AG09319 (cell line): ENCODE results near the gene NFIX.

Experiments used
- DNase-seq: peaks from one replicate; pipeline ENCODE4 v3.0.0-alpha.2; 2010; ENCODE audit warnings: low read depth; ENCODE audit errors: extremely low read depth
- TF ChIP-seq, protein P1 (sequence below): IDR thresholded peaks from 2 replicates; pipeline ENCODE4 v1.5.1; 2011; ENCODE audit warnings: low read depth, mild to moderate bottlenecking, inconsistent platforms, low read length, moderate library complexity

The NFIX gene

DNA sequence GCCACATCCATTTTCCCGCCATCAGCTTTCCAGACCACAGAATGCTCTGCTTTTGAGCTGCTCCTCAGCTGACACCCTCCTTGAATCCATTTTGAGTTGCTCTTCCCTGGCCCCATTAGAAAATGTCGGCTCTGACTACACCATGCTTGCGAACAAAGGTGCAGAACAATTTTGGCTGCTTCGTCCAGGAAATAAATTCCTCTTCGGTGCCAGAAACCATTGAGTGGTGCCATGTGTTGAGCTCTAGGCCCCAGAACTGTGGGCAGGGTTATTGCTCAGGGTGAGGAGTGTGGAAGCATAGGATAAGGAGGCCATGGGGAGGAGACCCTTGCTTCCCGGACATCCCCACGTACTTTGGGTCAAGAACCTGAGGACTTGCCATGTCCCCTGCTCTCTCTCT, 52.1 kb downstream of the NFIX start:
- no peak for DNase-seq
- TF ChIP-seq, protein P1, sequence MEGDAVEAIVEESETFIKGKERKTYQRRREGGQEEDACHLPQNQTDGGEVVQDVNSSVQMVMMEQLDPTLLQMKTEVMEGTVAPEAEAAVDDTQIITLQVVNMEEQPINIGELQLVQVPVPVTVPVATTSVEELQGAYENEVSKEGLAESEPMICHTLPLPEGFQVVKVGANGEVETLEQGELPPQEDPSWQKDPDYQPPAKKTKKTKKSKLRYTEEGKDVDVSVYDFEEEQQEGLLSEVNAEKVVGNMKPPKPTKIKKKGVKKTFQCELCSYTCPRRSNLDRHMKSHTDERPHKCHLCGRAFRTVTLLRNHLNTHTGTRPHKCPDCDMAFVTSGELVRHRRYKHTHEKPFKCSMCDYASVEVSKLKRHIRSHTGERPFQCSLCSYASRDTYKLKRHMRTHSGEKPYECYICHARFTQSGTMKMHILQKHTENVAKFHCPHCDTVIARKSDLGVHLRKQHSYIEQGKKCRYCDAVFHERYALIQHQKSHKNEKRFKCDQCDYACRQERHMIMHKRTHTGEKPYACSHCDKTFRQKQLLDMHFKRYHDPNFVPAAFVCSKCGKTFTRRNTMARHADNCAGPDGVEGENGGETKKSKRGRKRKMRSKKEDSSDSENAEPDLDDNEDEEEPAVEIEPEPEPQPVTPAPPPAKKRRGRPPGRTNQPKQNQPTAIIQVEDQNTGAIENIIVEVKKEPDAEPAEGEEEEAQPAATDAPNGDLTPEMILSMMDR = no peak

DNA sequence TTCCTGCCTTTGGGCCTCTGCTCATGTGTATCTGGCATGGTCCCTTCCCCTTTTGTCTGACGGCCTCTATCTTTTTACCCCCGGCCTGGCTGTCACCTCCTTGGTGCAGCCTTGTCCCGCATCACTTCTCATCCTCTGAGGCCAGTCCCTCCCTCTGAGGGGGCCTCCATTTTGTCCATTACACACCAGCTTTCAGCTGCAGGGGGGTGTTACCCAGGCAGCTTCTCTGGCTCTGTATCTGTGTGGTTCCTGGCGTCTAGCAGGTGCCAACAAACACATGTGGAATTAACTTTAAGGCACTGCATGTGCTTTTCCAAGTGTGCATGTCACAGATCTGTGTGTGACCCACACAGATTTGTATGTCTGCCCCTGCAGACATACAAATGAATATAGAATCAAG, 55.0 kb downstream of the NFIX start:
- TF ChIP-seq, protein P1 = no peak
- DNase-seq = no peak

GRCh38 chr19:13051557-13052165, 56.4 kb downstream of the NFIX start:
- TF ChIP-seq, protein P1 = no peak
- DNase-seq = no peak

GRCh38 chr19:13052447-13053175, 57.3 kb downstream of the NFIX start:
- no peak for DNase-seq

DNA sequence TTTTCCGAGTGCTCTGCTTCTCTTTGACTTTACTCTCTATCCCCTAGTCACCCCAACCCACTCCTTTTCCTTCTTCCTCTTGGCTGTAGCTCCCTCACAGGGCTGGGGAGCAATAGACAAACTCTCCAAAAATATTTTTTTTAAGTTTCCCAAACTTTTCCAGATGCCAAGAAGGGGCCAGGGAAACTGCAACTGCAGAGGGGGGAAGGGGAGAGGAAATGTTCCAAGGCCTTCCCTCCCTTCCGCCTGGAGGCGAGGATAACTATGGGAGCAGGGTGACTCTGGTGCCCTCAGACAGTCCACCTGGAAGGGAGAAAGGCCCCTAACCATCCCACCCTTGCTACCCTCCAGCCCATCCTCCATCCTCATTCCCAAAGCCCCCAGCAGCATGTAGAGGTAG, 58.0 kb downstream of the NFIX start:
- DNase-seq = no peak
- TF ChIP-seq, protein P1 = peak; percentile 1

More at GRCh38 chr19:13052447-13053175, 57.3 kb downstream of the NFIX start:
- TF ChIP-seq, protein P1 = no peak

DNA sequence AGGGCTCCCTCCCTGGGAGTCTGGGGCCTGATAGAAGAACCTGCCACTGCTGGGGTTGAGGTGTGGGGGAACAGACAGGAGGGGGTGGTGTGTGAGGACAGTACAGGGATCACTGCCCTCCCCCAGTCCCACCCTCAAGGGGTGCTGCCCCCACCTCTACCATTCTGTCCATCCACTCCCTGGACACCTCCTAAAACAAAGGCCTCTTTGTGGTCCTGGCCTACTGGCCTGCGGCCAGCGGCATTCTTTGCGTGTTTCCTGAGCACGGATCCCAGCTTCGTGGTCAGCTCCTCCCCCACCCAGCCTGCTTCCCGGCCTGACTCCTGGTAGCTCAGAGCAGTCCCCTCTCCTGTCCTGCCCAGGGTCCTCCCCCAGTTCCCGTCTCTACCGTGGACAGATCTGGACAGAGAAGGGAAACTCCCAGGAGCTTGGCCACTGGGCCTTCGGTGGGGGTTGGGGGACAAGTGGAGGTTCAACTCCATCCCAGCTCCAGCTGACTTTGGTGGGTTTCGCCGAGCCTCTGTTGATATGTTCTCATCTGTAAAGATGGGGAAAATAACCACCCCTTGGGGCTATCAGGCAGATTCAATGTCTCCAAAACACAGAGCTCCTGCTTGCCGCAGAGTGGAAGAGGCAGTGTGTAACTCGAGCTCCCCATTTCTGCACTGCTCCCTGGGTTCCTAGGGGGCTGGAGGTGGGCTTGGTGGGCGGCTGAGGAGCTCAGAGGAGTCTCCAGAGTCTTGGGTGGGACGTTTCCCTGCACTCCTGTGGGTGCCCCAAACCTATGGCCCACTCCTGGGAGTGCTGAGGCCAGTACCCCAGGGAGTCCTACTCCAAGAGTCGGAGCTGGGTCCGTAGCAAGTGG, 58.7 kb downstream of the NFIX start:
- TF ChIP-seq, protein P1 = no peak
- DNase-seq = peak; percentile 88

DNA sequence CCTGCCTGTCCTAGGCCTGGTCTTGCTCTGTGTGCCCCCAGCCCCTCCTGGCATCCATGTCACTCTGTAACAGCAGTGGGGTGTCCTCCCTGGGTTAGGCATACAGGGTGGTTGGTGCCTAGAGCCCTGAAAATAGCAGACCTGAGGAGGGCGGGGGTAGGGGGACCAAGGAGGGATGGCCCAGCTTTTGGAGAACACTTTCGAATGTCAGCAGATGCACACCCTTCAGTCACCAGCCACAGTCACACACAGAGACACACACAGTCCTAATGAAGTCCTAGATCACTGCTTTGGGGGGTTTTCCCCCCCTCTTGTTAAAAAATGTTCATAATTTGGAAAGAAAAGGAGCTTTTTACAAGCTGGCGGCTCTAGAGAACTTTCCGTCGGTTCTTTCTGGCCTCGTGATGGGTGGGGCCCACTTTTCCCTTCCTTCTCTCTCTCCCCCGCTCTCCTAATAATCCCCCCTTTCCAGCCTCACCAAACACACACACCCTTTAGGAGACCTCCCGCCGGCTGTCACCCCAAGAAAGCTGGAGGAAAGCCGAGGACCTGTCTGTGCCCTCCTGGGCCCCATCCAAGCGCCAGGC, 59.4 kb downstream of the NFIX start:
- no peak for DNase-seq
- TF ChIP-seq, protein P1 = no peak
